Kidney glomerular epithelial cell (primary cell): ENCODE measurements around the gene PCDH9.

ENCODE experiments used
- DNase-seq: peaks from one replicate; lab custom pipeline; 2025; lab: John Stamatoyannopoulos, UW

The PCDH9 gene

GRCh38 chr13:66751691-66752090 lies 478.4 kb downstream of the PCDH9 start:
- DNase-seq, result no peak

DNA sequence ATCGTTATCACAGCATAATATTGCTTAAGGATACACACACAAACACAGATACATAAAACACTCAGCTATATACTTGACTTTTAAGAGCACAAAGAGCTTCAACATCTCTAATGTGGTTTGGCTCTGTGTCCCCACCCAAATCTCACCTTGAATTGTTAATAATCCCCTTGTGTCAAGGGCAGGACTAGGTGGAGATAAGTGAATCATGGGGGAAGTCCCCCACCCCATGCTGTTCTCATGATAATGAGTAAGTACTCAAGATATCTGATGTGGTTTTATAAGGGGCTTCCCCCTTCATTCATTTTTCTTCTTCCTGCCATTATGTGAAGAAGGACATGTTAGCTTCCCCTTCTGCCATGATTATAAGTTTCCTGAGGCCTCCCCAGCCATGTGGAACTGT lies 481.4 kb downstream of the PCDH9 start:
- DNase-seq, result no peak

- no peak for DNase-seq
Measured at GRCh38 chr13:66745307-66745706, 484.8 kb downstream of the PCDH9 start.

GRCh38 chr13:66723576-66723975 lies 506.6 kb downstream of the PCDH9 start:
- DNase-seq, result no peak

GRCh38 chr13:66716538-66716937 lies 513.6 kb downstream of the PCDH9 start:
- no peak for DNase-seq

GRCh38 chr13:66714795-66715194 lies 515.3 kb downstream of the PCDH9 start:
- DNase-seq, result no peak

DNA sequence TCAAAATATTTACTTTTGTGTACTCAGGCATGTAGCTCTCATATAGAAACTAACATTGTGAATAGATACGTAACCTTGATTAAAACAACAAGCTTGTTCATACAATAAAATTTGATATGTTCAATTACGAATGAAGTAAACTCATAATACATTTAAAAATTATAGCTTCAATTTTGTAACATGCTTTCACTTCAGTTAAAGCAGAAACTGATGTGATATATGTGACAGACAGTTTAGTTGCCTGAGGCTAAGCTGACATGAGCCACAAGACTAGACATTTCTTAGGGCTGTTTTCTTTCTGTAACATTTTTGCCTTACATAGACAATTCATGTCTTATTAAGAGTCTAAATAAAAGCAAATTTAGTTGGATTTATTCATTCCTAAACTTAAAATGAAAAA lies 526.0 kb downstream of the PCDH9 start:
- no peak for DNase-seq

DNA sequence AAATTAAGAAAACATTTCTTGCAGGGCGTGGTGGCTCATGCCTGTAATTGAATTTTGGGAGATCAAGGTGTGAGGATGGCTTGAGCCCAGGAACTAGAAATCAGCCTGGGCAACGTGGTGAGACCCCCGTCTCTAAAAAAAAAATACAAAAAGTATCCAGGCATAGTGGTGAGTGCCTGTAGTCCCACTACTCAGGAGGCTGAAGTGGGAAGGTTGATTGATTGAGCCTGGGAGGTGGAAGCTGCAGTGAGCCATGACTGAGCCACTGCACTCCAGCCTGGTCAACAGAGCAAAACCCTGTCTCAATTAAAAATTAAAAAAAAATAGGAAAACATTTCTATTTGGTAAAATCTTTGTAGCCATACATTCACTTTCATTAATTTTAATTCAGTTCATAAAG lies 526.5 kb downstream of the PCDH9 start:
- no peak for DNase-seq

DNA sequence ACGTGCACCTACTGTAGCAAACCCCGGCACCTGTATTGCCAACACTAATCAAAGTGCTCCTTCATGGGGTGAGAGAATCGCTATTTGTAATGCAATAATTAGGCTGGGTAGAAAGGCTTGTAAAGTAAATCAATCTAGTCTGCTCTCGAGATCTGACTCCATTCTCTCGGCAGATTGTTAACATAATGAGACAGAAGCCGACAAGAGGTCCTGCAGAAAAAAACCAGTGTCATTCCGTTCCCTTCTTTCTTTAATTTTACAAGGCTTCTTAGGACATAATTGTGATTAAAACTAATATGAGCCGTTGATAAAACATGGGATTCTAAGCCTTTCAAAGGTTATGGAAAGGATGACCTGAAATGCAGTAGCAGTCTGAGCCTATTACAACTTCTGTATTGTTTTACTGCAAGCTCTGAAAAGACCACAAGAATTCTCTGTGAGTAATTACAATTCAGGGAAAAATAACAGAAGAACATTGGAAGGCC lies 530.0 kb downstream of the PCDH9 start:
- DNase-seq, result peak; percentile 37

- no peak for DNase-seq
Measured at GRCh38 chr13:66693656-66694055, 536.5 kb downstream of the PCDH9 start.

- DNase-seq, result no peak
Measured at GRCh38 chr13:66691149-66691548, 539.0 kb downstream of the PCDH9 start.

DNA sequence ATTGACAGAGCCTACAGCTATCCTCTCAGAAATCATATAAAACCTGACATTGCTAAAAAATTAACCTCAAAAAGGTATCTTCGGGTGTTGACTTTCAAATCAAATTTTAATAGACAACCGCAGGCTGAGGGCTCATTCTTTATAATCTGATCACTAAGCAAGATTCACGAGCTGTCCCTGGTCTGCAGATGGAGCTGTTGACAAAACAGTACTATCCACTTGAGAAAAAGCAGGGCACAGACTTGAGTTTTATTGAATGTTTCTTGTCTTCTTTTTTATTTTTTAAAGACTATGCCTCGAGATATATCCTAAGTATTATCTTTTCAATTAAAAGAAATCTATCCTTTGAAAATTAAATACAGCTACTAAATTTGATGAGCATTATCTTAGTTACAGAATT lies 540.5 kb downstream of the PCDH9 start:
- DNase-seq, result peak; percentile 58

DNA sequence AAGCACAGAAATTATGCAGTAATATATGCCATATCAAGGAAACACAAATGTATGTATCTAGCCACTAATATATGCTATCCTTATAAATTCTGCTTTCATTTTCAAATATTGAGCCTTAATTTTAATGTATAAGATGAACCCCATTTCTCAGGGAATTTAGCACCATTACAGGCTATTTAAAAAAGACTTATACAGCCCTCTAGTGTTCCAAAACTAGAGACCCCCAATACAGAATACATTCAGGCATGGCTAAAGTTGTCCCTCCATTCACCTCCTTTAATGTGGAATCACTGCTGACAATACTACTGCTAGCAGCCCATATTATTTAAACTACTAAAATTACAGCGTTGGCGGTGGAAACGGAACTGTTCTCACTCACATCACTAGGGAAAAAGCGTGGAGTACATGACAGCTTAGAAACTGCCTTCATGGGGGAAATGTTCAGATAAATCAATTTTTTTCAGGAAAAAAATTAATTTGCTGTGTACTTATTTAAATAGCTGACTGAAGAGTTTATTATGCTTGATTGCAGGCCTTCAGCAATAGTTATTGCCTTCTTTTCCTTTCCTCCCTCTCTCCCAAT lies 541.0 kb downstream of the PCDH9 start:
- no peak for DNase-seq

GRCh38 chr13:66681403-66681802 lies 548.7 kb downstream of the PCDH9 start:
- no peak for DNase-seq

DNA sequence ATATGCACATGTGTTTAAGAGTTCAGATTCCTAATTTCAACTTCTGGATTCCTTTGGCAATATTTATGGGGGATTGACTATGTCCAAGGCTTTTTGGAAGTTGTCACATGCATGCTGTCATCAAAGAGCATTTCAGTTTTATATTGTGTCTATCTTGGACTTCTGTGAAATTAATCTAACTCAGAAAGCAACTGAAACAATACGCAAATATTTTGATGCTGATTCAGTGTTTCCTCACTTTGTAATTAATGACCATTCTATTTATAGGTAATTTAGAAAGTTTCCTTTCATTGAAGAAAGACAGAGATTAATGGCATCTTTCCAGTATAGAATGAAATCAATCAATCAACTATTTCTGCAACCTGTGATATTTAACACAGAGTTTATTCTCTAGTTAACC lies 550.1 kb downstream of the PCDH9 start:
- no peak for DNase-seq

DNA sequence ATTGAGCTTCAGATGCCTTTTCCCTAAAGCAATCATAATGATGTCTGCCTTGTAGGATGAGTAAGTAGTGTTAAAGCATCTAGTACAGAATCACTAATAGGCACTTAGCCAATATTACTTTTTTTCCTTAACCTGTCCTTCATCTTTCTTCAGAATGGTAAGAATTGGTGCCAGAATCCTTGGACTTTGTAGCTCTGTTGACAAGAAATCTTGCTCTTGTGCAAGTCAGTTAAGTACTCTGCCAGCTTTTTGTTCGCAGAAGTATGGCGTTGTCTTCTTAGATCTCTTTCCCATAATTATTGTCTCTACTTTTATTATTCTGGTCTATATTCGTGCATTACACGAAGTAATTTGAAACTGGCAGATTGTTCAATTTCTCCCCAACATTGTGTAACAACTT lies 554.5 kb downstream of the PCDH9 start:
- DNase-seq, result no peak

GRCh38 chr13:66673401-66673800 lies 556.7 kb downstream of the PCDH9 start:
- peak; percentile 86 for DNase-seq

- DNase-seq, result peak; percentile 98
Measured at GRCh38 chr13:66665991-66666390, 564.1 kb downstream of the PCDH9 start.

GRCh38 chr13:66663711-66664110 lies 566.4 kb downstream of the PCDH9 start:
- peak; percentile 22 for DNase-seq

DNA sequence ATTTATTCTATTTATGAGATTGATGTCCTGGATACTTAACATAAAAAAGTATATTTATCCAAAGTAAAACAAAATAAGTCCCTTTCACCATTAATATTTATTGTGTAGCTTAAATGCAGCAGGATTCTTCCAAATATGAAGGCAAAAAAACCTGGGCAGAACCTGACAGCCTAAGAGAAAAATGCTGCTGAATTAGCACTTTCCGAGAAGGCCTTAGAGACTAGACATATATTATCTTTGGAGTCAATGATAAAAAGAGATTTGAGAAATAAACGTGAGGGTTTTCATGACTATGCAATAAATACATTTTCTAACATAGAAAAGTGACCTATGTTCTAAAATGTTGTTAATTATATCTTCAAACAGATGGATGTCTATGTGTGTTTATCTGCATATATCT lies 566.9 kb downstream of the PCDH9 start:
- no peak for DNase-seq

GRCh38 chr13:66661336-66661735 lies 568.8 kb downstream of the PCDH9 start:
- DNase-seq, result no peak

GRCh38 chr13:66660468-66660813 lies 569.7 kb downstream of the PCDH9 start:
- no peak for DNase-seq

DNA sequence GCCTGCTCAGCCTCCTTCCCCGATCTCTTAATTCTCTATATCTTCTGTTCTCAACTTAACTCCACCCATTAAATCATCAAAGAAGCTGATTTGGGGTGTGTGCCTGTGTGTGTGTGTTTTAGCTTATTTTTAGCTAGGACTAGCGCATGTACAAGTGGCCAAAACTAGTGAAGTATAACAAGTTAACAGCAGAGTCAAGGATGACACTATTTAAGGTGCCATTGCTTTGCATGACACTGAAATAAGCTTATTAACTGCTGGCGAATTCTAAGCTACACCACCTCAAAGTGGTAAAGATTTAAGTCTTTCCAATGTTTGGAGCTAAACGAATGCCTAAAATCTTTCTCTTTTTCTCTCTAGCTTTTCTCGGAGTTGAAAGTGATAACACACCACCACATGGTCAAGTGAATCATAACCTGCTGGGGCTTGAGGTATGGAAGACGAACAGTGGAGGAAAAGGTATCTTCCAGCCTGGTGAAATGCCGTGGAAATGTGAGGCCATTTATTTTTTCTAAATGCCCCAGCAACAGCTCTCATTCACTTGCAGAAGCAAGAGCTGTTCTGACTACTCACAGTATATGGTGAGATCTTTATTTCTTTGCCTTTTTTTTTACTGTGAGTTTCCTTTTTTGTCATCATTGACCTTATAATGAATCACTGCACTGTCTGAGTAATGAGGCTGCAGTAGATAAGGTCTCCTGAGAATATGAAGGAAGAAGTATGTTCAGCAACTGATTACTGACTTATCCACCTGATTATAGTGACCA lies 570.3 kb downstream of the PCDH9 start:
- DNase-seq, result peak; percentile 71

DNA sequence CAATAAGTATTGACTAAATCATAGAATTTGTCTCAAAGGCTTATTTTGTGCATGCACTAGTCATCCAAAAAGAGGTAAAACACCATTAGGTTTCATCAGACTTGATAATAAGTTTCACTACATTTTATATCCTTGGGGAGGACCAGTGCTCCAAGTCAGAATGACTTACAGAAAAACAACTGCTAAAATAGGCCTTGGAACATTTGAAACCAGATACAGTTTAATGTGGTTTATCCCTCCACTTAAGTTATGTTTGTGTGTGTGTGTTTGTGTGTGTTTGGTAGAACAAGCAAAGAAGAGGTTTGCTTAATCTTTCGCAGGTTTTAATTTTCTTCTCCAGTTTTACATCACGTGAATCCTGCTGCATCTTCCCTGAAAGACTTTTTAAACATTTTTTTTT lies 570.9 kb downstream of the PCDH9 start:
- no peak for DNase-seq
